HL-60 (cell line): Measurements from ENCODE around the gene DDX20.
"Not testable (repeated sequence)": the region's sequence is repeated elsewhere in the genome, so short reads cannot be mapped to it uniquely, and the experiment has no call there.

Experiments
- DNase-seq, 2 experiments: peaks; one replicate each; pipeline ENCODE4 v3.0.0-alpha.2; 2010 to 2020; ENCODE audit warnings: low read depth in 1 of 2, low spot score in 1 of 2
- H3K27ac ChIP-seq: fragments of 250-450 bp; sonication (Bioruptor Pico); replicated peaks from 2 replicates; pipeline ENCODE4 v1.5.1; 2020; ENCODE audit warnings: mild to moderate bottlenecking, moderate library complexity
- H3K27me3 ChIP-seq: fragments of 250-450 bp; sonication (Bioruptor Pico); 2 replicates; pipeline ENCODE4 v1.5.1; 2021; ENCODE audit warnings: mild to moderate bottlenecking, moderate library complexity; ENCODE audit not compliant: insufficient read depth, poor library complexity, severe bottlenecking
- H3K4me3 ChIP-seq: replicated peaks from 2 replicates; pipeline ENCODE4 v1.5.1; 2011; ENCODE audit warnings: mild to moderate bottlenecking, control low read depth, low read length; ENCODE audit not compliant: insufficient read depth
- CTCF ChIP-seq: IDR thresholded peaks from one replicate; pipeline ENCODE4 v1.5.1; 2011; ENCODE audit warnings: low read length, control low read depth, inconsistent platforms; ENCODE audit not compliant: insufficient read depth
- GABPA ChIP-seq: IDR thresholded peaks from 2 replicates; pipeline ENCODE4 v1.6.1; 2012; ENCODE audit warnings: low read depth
- POLR2AphosphoS5 ChIP-seq: IDR thresholded peaks from 2 replicates; pipeline ENCODE4 v1.6.1; 2012; ENCODE audit warnings: low read depth
- REST ChIP-seq: IDR thresholded peaks from 2 replicates; pipeline ENCODE4 v1.6.1; 2012; ENCODE audit warnings: low read depth; ENCODE audit not compliant: insufficient replicate concordance
- SPI1 ChIP-seq: IDR thresholded peaks from 2 replicates; pipeline ENCODE4 v1.6.1; 2012; ENCODE audit warnings: low read depth, mild to moderate bottlenecking, borderline replicate concordance

The DDX20 gene

GRCh38 chr1:111795401-111795800, 39.7 kb downstream of the DDX20 start:
- Histone ChIP-seq H3K27me3 (peaks cover 2% of the 10 kb centered on the region), H3K27ac (no peak overlapping the region), H3K4me3 (no peak overlapping the region)
- TF ChIP-seq POLR2AphosphoS5, result no peak
- TF ChIP-seq REST, result no peak
- no peak for TF ChIP-seq GABPA
- no peak for TF ChIP-seq CTCF
- no peak for TF ChIP-seq SPI1
- no peak for DNase-seq

- TF ChIP-seq CTCF (no peak), GABPA (no peak), SPI1 (no peak), REST (no peak), POLR2AphosphoS5 (no peak)
- Histone ChIP-seq H3K4me3 (no peak overlapping the region), H3K27ac (no peak overlapping the region), H3K27me3 (peaks cover 2% of the 10 kb centered on the region)
- DNase-seq, result no peak
Measured at GRCh38 chr1:111798580-111798979, 42.9 kb downstream of the DDX20 start.

- DNase-seq, H3K27me3 ChIP-seq, H3K27ac ChIP-seq, H3K4me3 ChIP-seq: not testable (repeated sequence)
Measured at GRCh38 chr1:111799722-111800121, 44.0 kb downstream of the DDX20 start.

- no peak overlapping the region for H3K4me3 ChIP-seq
- no peak for DNase-seq
- no peak overlapping the region for H3K27ac ChIP-seq
- H3K27me3 ChIP-seq, result peaks cover 2% of the 10 kb centered on the region
- TF ChIP-seq SPI1 (no peak), CTCF (no peak), GABPA (no peak), POLR2AphosphoS5 (no peak), REST (no peak)
Measured at GRCh38 chr1:111801071-111801850, 45.6 kb downstream of the DDX20 start.
